CD4-positive, alpha-beta T cell treated with Interleukin-15 for 4 hours (primary cell): ENCODE measurements around the gene DNAJB13.

ENCODE experiments used
- DNase-seq: peaks from one replicate; pipeline ENCODE4 v3.0.0-alpha.2; 2020; ENCODE audit warnings: low spot score

Gene DNAJB13

DNA sequence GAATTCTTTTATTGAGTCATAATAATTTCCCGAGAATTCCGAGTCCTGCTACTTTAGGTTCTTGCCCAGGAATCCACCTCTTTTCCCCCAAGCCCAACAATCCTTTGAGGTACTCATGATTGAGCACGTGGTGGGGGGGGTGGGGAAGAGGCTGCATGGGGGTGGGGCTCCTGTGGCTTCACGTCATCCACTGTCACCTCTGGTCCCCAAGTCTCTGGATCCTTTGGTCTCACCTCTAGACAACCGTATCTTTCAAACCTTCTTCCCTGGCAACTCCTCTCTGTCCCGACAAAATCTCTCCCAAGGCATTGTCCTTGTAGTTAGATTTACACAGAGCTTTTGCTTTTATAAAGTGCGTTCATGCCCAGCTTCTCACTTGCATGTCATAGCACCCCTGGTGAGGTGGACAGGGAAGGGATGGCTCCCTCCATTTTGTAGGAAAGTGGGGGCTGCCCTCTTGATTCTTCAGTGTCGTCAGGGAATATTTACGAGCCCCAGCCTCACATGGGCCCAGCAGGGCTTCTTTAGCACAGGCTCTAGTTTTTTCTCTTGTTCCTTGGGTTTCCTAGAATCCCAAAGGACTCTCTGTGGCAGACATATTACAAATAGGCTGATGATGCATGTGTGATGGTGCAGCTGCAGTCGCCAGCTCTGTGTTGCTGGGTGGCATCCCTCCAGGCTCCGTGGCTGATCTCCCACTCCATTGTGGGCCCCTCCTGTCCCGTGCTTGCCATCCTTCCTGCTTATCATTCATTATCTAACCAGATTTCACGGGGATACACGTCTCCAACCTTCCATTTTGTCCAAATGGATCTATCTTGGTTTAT is 49.7 kb downstream of the DNAJB13 start:
- DNase-seq, result no peak

DNA sequence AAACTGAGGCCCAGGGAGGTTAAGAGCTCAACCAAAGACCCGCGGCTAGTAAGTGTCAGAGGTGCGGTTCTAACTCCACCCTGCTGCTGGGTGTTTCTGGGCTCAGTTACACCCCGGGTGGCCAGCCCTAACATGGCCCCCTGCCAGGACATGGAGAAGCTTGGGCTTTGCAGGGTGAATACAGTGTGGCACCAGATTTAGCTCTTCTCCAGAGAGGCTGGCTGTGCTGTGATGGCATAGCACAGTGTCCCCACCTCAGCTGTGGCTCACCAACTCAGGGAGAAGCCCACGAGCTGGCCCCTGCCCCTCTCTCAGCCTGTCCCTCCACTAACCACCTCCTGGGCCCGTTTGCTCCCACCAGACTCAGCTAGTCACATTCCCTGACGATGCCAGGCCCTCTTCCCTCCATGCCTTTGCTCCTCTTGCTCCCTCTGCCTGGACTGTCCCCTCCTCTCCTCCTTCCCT is 51.0 kb downstream of the DNAJB13 start:
- DNase-seq, result no peak

DNA sequence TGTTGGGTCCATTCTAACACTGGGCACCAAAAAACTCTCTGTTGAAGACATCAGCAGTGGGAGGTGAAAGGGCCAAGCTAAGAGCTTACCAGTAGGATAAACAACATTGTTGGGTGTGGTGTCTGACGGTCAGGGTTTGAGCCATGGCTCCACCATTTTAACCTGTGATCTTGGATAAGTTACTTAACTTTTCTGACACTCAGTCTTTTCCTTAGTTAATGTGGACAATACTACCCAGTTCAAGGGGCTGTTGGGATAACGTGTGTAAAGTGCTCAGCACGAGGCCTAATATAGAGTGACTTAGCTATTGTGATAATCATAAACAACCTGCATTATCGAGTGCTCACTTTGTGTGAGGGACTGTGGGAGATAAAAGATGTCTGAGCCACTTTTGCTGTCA is 52.0 kb downstream of the DNAJB13 start:
- DNase-seq, result no peak

DNA sequence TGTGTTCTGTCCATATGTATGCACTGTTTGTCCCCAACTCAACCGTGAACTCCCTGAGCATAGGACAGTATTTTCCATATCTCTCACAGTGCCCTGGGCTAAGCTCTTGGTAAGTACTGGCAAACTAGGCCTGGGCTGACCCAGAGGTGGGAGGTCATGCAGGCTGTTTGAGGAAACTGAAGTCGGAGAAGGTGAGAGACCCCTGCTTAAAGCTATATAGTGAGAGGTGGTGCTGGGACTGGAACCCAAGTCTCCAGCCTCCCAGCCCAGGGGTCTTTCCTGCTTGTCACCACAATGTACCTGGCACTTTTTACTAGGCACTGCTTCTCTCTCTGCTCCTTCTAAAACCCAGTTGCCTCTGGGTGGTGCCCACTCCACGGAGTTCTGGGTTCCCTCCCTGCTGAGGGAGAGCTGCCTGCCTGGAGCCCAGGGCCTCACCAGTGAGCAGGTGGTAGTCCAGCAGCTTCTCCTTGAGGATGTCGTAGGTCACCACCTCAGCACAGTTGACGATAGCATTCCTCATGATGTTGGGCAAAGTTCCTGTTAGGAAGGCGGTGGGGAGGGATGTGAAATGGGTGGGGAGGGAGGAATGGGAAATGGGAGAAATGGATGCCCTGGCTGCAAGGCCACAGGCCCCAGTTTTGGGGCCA is 53.3 kb downstream of the DNAJB13 start:
- DNase-seq, result no peak

DNA sequence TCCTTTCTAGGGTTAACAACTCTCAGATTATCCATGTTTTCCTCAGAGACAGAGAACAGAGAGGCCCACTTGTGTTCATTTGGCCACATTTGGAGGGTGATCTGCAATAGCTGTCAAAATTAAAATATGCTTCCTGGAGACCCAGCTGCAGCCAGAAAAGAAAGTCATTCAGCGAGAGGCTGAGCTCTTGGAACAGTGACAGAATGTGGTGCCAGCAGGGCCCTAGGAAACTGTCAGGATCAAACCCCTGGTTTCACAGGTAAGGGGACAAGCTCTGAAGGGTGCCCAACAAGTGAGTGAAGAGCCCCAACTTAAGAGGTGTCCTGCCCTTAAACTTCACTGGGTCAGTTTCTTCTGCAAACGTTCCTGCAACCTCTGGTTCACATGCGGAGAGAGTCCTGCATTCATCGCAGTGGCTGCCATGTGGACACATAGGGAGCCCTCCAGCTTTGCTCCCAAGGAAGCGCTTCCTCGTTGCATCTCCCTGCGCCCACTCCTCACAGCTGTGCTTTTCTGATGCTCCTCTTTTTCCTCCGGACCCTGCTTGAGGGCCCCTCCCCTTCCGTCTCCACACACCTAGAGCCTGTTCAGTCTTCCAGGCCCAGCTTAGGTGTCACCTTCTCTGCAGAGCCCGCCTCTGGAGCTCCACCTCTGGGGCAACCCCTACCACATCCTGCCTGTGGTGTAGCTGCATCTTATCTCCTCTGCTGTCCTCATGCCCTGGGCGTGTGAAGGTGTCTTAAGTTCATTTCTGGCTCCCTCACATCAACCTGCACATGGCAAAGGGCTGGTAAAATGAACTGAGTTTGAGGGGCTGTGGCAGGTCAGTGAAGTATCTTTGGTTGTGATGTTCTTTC is 54.2 kb downstream of the DNAJB13 start:
- DNase-seq, result peak; percentile 90

DNA sequence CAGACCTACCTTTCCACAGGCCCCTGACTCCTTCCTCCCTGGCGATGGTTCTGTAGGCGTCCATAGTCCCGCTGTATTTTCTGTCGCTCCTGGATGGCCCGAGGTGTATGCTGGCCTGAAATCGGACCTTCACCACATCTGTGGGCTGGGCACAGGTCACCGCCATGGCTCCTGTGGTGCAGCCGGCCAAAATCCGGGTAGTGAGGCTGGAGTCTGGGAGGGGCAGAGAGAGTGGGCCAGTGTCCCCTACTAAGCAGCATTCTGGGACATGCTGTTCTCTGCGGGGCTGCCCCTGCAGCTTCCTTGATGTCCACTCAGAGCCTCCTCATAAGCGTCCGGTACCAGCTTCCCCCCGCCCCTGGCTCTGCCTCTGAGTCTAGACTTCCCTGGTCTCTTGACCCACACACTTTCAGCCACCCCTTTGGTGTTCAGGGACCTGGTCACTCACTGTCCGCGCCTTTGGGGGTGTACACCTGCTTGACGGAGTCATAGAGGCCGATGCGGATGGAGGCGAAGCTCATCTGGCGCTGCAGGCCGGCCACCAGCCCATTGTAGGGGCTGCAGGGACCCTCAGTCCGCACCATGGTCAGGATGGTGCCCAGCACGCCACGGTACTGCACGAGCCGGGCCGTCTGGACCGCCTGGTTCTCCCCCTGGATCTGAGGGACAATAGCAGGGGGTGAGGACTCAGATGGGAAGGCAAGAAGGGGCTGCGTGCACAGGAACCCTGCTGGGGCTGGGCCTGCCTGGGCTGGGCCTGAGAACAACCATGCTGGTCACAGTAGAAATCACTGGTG is 55.1 kb downstream of the DNAJB13 start:
- DNase-seq, result no peak

DNA sequence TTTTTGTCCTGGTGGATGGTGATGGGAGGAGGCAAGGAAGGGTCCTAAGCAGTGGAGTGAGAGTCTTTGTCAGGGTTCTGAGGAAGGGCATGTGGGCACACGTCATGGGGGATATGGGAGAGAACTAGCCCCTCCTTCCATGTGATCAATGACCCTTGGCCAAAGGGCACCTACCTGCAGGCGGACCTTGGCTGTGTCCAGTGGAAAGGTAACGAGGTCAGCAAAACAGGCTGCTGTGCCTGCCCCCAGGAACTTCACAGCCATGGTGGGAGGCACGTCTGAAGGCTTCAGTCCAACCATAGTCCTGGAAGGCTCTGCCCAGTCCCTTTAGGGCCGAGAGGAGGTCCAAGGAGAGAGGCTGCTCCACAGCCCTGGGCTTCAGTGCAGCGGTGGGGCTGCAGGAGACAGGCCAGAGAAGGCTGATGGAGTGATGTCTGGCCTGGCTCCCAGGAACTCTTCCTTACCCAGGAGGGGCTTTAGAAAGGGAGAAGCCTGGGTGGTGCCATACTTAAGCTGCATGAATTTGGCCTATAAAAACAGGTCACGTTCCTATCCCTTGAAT is 56.0 kb downstream of the DNAJB13 start:
- DNase-seq, result no peak

DNA sequence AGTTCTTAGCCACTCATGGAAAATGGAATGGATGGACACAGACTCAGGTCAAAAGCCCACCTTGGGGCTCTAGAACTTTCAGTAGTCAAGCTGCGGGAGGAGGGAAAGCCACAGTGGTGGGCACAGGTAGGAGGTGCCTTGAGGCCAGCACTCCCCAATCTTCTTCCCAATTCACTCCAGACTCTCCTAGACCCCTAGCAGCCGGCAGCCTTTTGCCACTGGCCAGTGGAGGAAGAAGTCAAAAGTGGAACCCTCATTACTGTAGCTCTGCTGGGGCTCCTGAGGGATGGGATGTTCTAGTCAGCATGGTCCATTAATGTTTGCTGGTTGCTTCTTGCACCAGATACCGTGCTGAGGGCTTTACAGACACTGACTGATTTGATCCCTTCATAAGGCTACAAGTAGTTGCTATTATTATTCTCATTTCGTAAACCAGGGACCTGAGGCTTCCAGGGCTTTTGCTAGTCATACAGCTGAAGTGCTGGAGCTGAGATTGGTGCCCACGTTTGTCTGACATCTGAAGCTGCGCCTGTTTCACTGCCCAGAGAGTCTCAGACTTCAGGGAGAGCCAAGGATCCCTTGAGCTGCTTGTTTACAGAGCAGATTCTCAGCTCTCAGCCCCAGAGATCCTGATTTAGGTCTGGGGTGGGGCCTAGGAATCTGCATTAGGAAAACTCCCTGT is 57.0 kb downstream of the DNAJB13 start:
- no peak for DNase-seq

DNA sequence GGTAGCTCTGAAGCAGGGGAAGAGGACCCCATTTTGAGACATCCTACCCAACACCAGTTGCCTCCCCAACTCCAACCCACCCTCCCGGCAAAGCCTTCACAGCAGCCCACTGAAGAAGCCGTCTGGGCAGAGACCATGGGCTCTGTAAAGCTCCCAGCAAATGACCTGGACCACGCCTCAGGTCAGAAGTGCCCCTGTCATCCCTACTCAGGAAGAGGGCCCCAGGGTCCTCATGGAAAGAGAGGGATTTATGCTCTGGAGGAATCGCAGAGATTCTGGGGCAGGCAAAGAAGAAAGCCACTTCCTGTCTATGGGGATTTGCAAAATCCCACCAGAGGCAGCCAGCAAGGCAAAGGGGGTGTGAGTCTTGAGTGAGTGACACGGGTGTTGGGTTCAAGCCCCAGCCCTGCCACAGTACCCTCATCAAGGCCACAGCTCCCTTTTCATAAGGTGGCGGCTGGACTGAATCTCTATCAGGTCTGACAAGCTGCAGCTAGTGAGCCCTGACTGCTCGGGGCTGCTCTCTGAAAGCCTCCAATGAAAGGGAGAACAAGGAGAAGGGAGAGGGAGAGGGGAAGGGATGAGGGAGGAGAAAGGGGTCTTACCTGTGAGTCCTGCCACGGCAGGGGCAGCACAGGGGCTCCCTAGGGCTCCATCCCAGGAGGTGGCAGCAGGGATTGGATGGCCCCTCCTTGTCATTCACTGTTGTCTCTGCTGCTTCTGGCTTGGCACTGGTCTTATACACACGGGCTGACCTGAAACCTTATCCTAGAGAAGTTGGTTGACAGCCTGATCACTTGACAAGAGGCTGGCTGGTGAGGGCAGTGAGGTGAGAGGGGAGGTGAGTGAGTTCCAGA is 57.8 kb downstream of the DNAJB13 start, which contains the start of gene UCP3:
Gene UCP3 (minus strand): TSS at position 713 of the 857 bp plus-strand sequence. CDS start 2,043 bp downstream, outside the sequence.
- no peak for DNase-seq

DNA sequence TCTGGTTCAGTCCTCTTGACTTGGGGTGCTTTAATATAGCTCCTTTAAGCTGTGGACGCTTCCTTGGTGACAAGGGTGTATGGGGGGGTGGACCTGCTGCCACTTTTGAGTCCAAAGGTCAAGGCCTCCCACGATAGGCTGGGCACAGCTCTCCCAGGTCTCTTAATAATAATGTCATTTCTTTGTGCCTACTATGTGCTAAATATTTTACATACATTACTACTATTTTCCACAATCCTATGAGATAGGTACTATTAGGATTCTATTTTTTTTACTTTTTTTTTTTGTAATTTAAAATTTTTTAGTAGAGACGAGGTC is 58.4 kb downstream of the DNAJB13 start:
- DNase-seq, result no peak

DNA sequence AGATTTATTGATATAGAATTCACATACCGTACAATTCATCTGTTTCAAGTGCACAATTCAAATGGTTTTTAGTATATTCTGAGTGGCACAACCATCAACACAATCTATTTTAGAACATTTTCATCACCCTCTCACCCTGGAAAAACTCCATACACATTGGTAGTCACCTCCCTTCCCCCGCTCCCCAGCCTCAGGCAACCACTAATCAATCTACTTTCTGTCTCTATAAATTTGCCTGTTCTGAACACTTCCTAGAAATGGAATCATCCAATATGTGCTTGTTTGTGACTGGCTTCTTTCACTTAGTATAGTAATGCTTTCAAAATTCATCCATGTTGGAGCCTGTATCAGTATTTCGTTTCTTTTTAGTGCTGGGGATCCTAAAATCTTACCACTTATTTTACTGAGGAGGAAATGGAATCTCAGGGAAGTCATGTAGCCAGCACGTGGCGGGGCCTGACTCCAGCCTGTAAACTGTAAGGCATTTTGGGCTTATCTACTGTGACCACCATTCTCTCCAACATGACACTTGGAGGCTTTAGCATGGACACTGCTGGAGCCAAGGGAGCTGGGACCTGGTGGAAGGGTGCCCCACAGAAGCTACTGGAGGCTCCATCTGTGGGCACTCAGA is 59.0 kb downstream of the DNAJB13 start:
- DNase-seq, result no peak

DNA sequence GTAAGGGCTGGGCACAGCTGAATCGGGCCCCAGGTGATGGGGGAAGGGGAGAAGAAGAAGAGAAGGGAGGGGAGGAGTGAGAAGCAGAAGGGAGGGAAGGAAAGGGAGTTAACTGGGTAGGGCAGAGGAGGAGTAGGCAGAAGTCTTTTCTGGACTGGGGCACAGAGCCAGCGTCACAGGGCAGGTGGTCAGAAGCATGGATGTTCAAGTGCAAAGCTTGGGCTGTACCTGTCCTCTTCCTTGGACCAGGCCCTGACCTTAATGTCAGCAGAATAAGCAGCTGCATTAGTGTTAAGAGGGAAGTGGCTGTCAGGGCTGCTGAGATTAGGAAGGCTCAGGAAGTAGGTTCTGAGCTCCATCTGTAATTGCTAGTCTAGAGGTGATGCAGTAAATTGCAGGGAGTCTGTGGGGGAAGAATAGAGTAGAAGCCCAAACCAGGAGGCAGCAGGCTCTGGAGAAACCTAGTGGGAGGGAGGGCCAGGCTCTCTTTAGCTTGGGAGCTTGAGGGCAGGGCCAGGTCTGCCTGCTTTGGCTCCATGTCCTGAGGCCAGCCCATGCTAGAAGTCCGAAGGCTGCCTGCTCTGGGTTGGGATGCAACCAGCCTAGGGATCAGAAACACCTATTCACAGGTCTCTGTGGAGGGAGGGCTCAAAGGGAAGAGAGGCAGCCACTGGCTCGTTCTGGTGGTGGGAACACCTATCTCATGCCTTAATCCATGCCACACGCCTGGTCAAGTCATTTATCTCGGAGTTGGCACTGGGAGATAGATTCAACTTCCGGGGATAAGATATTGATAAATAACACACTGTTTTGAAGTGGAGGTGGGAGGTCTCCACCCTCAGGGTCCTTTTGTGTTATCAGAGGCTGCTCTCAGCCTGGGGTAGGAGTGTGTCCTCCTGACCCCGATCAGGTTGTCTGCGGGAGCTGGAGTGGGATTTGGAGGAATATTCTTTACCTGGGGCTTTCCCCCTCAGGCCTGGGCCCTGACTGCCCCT is 59.8 kb downstream of the DNAJB13 start:
- DNase-seq, result no peak

DNA sequence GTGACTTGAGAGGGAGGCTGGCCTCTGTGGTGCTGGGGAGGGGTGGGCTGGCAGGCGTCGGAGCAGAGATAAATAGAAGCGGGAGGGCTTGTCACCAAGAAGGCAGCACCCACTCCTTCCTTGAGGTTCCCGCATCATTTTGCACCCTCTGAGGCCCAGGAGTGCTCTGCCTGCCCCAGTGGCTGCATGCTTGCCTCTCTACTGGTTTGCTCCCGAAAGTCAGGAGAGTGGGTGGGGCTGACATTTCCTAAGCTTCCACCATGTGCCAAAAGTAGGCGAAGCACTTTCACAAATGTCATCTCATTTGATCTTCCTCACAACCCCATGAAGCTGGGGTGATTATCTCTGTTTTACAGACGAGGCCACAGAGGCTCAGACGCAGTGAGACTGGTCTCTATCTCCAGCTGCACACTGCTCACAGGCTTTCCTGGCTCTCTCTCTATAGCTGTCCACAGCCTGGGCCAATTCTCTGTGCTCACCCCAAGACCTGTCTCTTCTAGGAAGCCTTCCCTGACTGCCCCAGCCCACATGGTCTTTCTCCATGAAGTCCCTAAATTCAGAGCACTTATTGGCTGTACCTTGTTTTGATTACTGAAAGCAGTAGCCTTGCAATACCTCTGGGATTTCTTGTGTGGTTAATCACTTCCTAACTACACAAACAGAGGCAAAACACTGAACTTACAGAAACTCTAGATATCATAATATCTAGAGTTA is 60.7 kb downstream of the DNAJB13 start:
- peak; percentile 84 for DNase-seq

DNA sequence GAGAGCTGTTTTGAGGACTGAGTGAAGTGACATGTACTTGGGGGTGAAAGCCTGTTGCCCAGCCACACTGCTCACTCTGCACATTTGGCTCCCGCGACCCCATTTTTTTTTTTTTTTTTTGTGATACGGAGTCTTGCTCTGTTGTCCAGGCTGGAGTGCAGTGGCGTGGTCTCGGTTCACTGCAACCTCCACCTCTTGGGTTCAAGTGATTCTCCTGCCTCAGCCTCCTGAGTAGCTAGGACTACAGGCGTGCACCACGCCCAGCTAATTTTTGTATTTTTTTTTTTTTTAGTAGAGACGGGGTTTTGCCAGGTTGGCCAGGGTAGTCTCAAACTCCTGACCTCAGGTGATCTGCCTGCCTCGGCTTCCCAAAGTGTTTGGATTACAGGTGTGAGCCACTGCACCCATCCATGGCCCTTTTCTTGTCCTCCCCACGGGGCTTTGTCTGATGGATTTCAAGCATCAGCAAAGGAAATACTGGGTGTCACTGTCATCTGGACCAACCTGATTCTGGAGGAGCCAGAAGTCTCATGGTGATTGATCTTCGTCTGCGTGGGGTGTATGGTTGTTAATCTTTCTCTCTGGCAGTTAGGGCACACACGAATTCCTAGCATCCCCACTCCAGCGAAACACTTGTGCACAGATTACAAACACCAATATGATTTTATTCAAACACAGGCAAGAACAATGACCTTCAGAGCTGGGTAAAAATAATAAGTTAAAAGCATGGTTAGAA is 61.4 kb downstream of the DNAJB13 start:
- no peak for DNase-seq

DNA sequence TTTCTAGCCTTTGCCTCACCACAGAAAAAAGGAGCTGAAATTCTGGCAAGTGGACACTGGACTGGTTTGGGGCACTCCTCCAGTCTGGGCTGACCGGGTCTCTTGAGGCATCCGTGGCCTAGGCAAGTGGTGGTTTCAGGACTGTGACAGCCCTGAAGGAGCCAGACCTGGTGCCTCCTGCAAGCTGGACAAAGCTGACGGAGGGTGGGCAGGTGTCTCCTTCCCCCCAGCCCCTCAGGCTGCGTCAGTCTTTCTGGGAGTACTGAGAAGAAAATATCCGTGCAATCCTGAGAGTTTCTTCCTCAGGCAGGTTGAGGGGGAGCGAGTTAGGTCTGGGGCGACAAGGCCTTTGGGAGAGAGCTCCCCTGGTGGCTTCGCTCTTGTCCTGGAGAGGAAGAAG is 62.3 kb downstream of the DNAJB13 start:
- no peak for DNase-seq

DNA sequence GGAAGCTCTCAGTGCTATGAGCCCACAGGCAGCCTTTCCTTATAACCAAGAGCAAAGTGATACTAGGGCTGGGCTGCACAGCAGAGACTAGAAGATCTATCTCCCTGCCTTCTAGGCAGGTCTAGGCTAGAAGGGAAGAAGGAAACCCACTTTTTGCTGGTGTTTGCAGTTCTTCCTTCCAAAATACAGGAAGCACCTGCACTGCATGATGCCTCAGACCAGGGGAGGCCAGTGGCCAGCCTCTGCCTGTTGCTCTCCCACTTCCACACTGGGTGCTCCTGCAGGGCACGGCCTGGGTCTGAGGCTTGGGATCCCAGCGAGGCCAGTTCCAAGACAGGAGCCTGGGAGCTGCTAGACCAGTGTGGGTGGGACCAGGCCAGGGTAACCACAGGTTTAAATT is 64.1 kb downstream of the DNAJB13 start:
- DNase-seq, result no peak
